Activated T-helper 9 cell treated with anti-CD3 and anti-CD28 coated beads, Interleukin-2, amount 50 U/mL, for 16 hours (primary cell): ENCODE measurements around the gene LGR6.
"Not testable (repeated sequence)": the region's sequence is repeated elsewhere in the genome, so short reads cannot be mapped to it uniquely, and the experiment has no call there.

ENCODE experiments used
- DNase-seq: peaks from one replicate; pipeline ENCODE4 v3.0.0-alpha.2; 2020; ENCODE audit warnings: low read depth

LGR6 gene

GRCh38 chr1:202160377-202160940 is 33.1 kb upstream of the LGR6 start, which contains the start of gene PTPN7:
TSS of gene PTPN7 (minus strand) at chr1:202160602. CDS start at chr1:202159402, 1,200 bp downstream.
- peak; percentile 79 for DNase-seq

GRCh38 chr1:202161151-202162046 is 32.2 kb upstream of the LGR6 start:
- DNase-seq: no peak

GRCh38 chr1:202162047-202162417 is 31.6 kb upstream of the LGR6 start:
- DNase-seq: peak; percentile 43

- no peak for DNase-seq
Observed at GRCh38 chr1:202162418-202163280, 30.9 kb upstream of the LGR6 start.

- no peak for DNase-seq
Observed at GRCh38 chr1:202163281-202164270, 30.0 kb upstream of the LGR6 start.

GRCh38 chr1:202164271-202165037 is 29.1 kb upstream of the LGR6 start:
- peak; percentile 57 for DNase-seq

- DNase-seq: peak; percentile 43
Observed at GRCh38 chr1:202165267-202165941, 28.2 kb upstream of the LGR6 start.

- DNase-seq: no peak
Observed at GRCh38 chr1:202165942-202166843, 27.4 kb upstream of the LGR6 start.

GRCh38 chr1:202167054-202167453 is 26.5 kb upstream of the LGR6 start:
- DNase-seq: not testable (repeated sequence)

- no peak for DNase-seq
Observed at GRCh38 chr1:202167708-202168415, 25.7 kb upstream of the LGR6 start.

GRCh38 chr1:202168861-202169260 is 24.7 kb upstream of the LGR6 start:
- no peak for DNase-seq

- DNase-seq: no peak
Observed at GRCh38 chr1:202170726-202171125, 22.9 kb upstream of the LGR6 start.

- no peak for DNase-seq
Observed at GRCh38 chr1:202171292-202172014, 22.1 kb upstream of the LGR6 start.

GRCh38 chr1:202172015-202172355 is 21.6 kb upstream of the LGR6 start:
- no peak for DNase-seq

GRCh38 chr1:202173993-202174392 is 19.6 kb upstream of the LGR6 start:
- DNase-seq: no peak

GRCh38 chr1:202176949-202177927 is 16.4 kb upstream of the LGR6 start:
- no peak for DNase-seq
